H54 (cell line): ENCODE data around the gene EP300.

Source experiments
- DNase-seq: peaks from one replicate; pipeline ENCODE4 v3.0.0; 2011; ENCODE audit warnings: low spot score, mixed read lengths; ENCODE audit not compliant: insufficient read length
- FAIRE-seq: peaks from 3 replicates; lab custom pipeline; 2011; peaks lifted over from hg19 to GRCh38; lab: Jason Lieb, UNC
- POLR2A ChIP-seq: IDR thresholded peaks from 2 replicates; pipeline ENCODE4 v1.6.1; 2011; ENCODE audit warnings: low read depth, mild to moderate bottlenecking, low read length

The EP300 gene

GRCh38 chr22:41223535-41223934 lies 131.1 kb downstream of the EP300 start:
- FAIRE-seq (no peak), DNase-seq (no peak)
- no peak for TF ChIP-seq POLR2A

GRCh38 chr22:41226723-41227655 lies 134.6 kb downstream of the EP300 start:
- FAIRE-seq: no peak
- no peak for DNase-seq
- TF ChIP-seq POLR2A: no peak

- DNase-seq (no peak), FAIRE-seq (no peak)
- no peak for TF ChIP-seq POLR2A
These were observed 136.8 kb downstream of the EP300 start for GRCh38 chr22:41229215-41229614.
